Measurements from ENCODE around the gene CBFA2T3.
"Not testable (repeated sequence)": the region's sequence is repeated elsewhere in the genome, so short reads cannot be mapped to it uniquely, and the experiment has no call there.

The CBFA2T3 gene

DNA sequence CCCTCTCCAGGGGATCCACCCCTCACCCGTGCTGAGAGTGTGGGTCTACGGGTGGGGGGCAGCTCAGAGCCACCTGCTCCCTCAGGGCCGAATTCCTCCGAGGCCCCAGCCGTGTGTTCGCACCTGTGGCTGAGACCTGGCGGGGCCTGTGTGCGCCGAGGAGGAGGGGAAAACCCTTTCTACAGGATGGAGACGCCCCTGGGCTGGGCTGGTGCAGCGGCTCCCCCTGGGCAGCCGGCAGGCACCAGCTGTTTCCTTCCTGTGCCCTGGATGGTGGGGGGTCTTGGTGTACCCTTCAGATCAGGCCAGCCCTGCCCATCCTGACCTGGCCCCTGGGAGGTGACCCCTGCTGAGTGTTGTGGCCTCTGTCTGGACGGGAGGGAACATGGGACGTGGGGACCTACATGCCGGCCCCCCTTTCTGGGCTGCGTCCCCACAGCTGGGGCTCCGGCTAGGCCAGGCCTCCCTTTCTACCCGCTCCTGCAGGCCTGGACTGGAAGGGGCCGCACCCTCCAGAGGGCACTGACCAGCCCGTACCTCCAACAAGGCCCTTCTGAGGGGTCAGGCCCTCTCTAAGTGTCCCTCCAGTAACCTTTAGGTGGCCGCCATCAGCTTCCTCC, 82.2 kb downstream of the CBFA2T3 start:
- no peak overlapping the region for H2AK5ac ChIP-seq (ENCODE audit: low read length, severe bottlenecking)
- H2BK5ac ChIP-seq (ENCODE audit: low read depth, low read length, poor library complexity, severe bottlenecking) = no peak overlapping the region
- H2BK15ac ChIP-seq (ENCODE audit: low read depth, poor library complexity, severe bottlenecking) = no peak overlapping the region
- no peak overlapping the region for H3K23ac ChIP-seq (ENCODE audit: low read length in 2 of 2)
- no peak overlapping the region for H3K14ac ChIP-seq (ENCODE audit: low read length in 2 of 2)
- no peak overlapping the region for H4K91ac ChIP-seq (ENCODE audit: low read length)
- H3K9ac ChIP-seq (ENCODE audit: low read length) = no peak overlapping the region
- H3K4me3 ChIP-seq (ENCODE audit: insufficient read depth in 1 of 2, low read depth in 1 of 2, low read length in 2 of 2) = no peak overlapping the region
- no peaks in the 10 kb centered on the region for H3K36me3 ChIP-seq (ENCODE audit: control insufficient read depth in 1 of 2, insufficient read depth in 2 of 2, low read depth in 1 of 2, low read length in 2 of 2)
- no peak overlapping the region for H3K4ac ChIP-seq (ENCODE audit: low read depth in 1 of 2, low read length in 2 of 2)
- H2AFZ ChIP-seq (ENCODE audit: low read depth, low read length) = no peak overlapping the region
- H3K4me1 ChIP-seq (ENCODE audit: control insufficient read depth, insufficient read depth, low read depth, low read length) = no peaks in the 10 kb centered on the region
- H3K79me1 ChIP-seq (replicated peaks; ENCODE audit: low read length, poor library complexity, severe bottlenecking) = no peaks in the 10 kb centered on the region
- H4K8ac ChIP-seq (ENCODE audit: low read length) = no peak overlapping the region
- H3K27ac ChIP-seq (ENCODE audit: low read length, poor library complexity, severe bottlenecking) = no peak overlapping the region
- no peak for DNase-seq
- no peak overlapping the region for H2BK12ac ChIP-seq (ENCODE audit: low read length in 2 of 2)
- H3K27me3 ChIP-seq (ENCODE audit: control insufficient read depth in 1 of 2, insufficient read depth in 1 of 2, low read length in 2 of 2) = peaks cover 20 to 36% of the 10 kb centered on the region in 2 experiments
- H3K9me3 ChIP-seq (ENCODE audit: control insufficient read depth, low read length) = no peaks in the 10 kb centered on the region
- no peak overlapping the region for H3K18ac ChIP-seq (ENCODE audit: low read depth in 1 of 2, low read length in 2 of 2)
- WGBS = 90% methylated on average over 21 of the region's 21 CpGs
- no peak overlapping the region for H3K4me2 ChIP-seq (ENCODE audit: low read length, poor library complexity, severe bottlenecking)
- H2BK120ac ChIP-seq (ENCODE audit: low read depth, low read length) = no peak overlapping the region

DNA sequence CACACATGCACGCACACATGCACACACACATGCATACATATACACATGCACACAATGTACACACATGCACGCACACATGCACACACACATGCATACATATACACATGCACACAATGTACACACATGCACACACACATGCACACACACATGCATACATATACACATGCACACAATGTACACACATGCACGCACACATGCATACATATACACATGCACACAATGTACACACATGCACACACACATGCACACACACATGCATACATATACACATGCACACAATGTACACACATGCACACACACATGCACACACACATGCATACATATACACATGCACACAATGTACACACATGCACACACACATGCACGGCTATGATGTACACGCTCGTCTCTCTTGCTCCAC, 82.7 kb downstream of the CBFA2T3 start:
- not testable (repeated sequence) for H2BK15ac ChIP-seq (ENCODE audit: low read depth, poor library complexity, severe bottlenecking); H2AFZ ChIP-seq (ENCODE audit: low read depth, low read length); H2BK5ac ChIP-seq (ENCODE audit: low read depth, low read length, poor library complexity, severe bottlenecking); H3K4ac ChIP-seq (ENCODE audit: low read depth in 1 of 2, low read length in 2 of 2); DNase-seq; H3K27ac ChIP-seq (ENCODE audit: low read length, poor library complexity, severe bottlenecking); H2AK5ac ChIP-seq (ENCODE audit: low read length, severe bottlenecking); H3K79me1 ChIP-seq (replicated peaks; ENCODE audit: low read length, poor library complexity, severe bottlenecking); H4K8ac ChIP-seq (ENCODE audit: low read length); H3K36me3 ChIP-seq (ENCODE audit: control insufficient read depth in 1 of 2, insufficient read depth in 2 of 2, low read depth in 1 of 2, low read length in 2 of 2); H2BK12ac ChIP-seq (ENCODE audit: low read length in 2 of 2); H3K18ac ChIP-seq (ENCODE audit: low read depth in 1 of 2, low read length in 2 of 2); H3K4me3 ChIP-seq (ENCODE audit: insufficient read depth in 1 of 2, low read depth in 1 of 2, low read length in 2 of 2); H4K91ac ChIP-seq (ENCODE audit: low read length); H3K4me1 ChIP-seq (ENCODE audit: control insufficient read depth, insufficient read depth, low read depth, low read length); H3K4me2 ChIP-seq (ENCODE audit: low read length, poor library complexity, severe bottlenecking); H3K23ac ChIP-seq (ENCODE audit: low read length in 2 of 2); H3K9me3 ChIP-seq (ENCODE audit: control insufficient read depth, low read length); H3K9ac ChIP-seq (ENCODE audit: low read length); H3K14ac ChIP-seq (ENCODE audit: low read length in 2 of 2); H2BK120ac ChIP-seq (ENCODE audit: low read depth, low read length)
- whole genome bisulfite sequencing = 93% methylated on average over 4 of the region's 6 CpGs
- peaks cover 15 to 38% of the 10 kb centered on the region in 2 experiments for H3K27me3 ChIP-seq (ENCODE audit: control insufficient read depth in 1 of 2, insufficient read depth in 1 of 2, low read length in 2 of 2)

GRCh38 chr16:88893127-88893968, 83.7 kb downstream of the CBFA2T3 start:
- H2BK5ac ChIP-seq (ENCODE audit: low read depth, low read length, poor library complexity, severe bottlenecking) = no peak overlapping the region
- H2BK12ac ChIP-seq (ENCODE audit: low read length in 2 of 2) = no peak overlapping the region
- no peak overlapping the region for H2AK5ac ChIP-seq (ENCODE audit: low read length, severe bottlenecking)
- no peak overlapping the region for H3K14ac ChIP-seq (ENCODE audit: low read length in 2 of 2)
- no peak overlapping the region for H3K23ac ChIP-seq (ENCODE audit: low read length in 2 of 2)
- no peak overlapping the region for H4K8ac ChIP-seq (ENCODE audit: low read length)
- DNase-seq = no peak
- 83% methylated on average over 19 of the region's 19 CpGs for WGBS
- no peaks in the 10 kb centered on the region for H3K4me1 ChIP-seq (ENCODE audit: control insufficient read depth, insufficient read depth, low read depth, low read length)
- H3K9me3 ChIP-seq (ENCODE audit: control insufficient read depth, low read length) = no peaks in the 10 kb centered on the region
- H3K79me1 ChIP-seq (replicated peaks; ENCODE audit: low read length, poor library complexity, severe bottlenecking) = no peaks in the 10 kb centered on the region
- no peak overlapping the region for H2BK15ac ChIP-seq (ENCODE audit: low read depth, poor library complexity, severe bottlenecking)
- no peak overlapping the region for H2BK120ac ChIP-seq (ENCODE audit: low read depth, low read length)
- no peak overlapping the region for H3K27ac ChIP-seq (ENCODE audit: low read length, poor library complexity, severe bottlenecking)
- H3K36me3 ChIP-seq (ENCODE audit: control insufficient read depth in 1 of 2, insufficient read depth in 2 of 2, low read depth in 1 of 2, low read length in 2 of 2) = no peaks in the 10 kb centered on the region
- no peak overlapping the region for H2AFZ ChIP-seq (ENCODE audit: low read depth, low read length)
- H3K9ac ChIP-seq (ENCODE audit: low read length) = no peak overlapping the region
- H3K4ac ChIP-seq (ENCODE audit: low read depth in 1 of 2, low read length in 2 of 2) = no peak overlapping the region
- H3K18ac ChIP-seq (ENCODE audit: low read depth in 1 of 2, low read length in 2 of 2) = no peak overlapping the region
- peaks cover 11 to 37% of the 10 kb centered on the region in 2 experiments for H3K27me3 ChIP-seq (ENCODE audit: control insufficient read depth in 1 of 2, insufficient read depth in 1 of 2, low read length in 2 of 2)
- H4K91ac ChIP-seq (ENCODE audit: low read length) = no peak overlapping the region
- H3K4me2 ChIP-seq (ENCODE audit: low read length, poor library complexity, severe bottlenecking) = no peak overlapping the region
- H3K4me3 ChIP-seq (ENCODE audit: insufficient read depth in 1 of 2, low read depth in 1 of 2, low read length in 2 of 2) = no peak overlapping the region

DNA sequence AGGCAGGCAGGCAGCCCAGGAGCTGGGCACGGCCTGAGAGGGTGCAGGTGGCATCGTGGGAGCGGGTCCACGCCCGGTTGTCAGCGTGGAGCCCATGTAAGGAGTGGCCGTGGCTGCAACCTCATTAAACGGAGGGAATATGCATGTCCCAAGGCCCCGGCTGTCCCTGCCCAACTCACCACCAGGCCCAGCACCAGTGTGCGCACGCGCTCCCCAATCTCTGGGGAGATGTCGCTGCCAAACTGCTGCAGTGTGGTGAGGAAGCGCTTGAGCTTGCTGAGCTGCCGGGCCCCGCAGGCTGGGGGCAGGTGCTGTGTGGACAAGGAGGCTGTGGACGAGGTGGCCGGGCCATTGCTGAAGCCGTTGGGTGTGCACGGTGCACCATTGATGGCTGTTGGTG, 84.9 kb downstream of the CBFA2T3 start:
- H3K27ac ChIP-seq (ENCODE audit: low read length, poor library complexity, severe bottlenecking) = no peak overlapping the region
- WGBS = 87% methylated on average over 20 of the region's 20 CpGs
- H2AFZ ChIP-seq (ENCODE audit: low read depth, low read length) = no peak overlapping the region
- no peak overlapping the region for H2BK120ac ChIP-seq (ENCODE audit: low read depth, low read length)
- H3K4me3 ChIP-seq (ENCODE audit: insufficient read depth in 1 of 2, low read depth in 1 of 2, low read length in 2 of 2) = no peak overlapping the region
- H3K18ac ChIP-seq (ENCODE audit: low read depth in 1 of 2, low read length in 2 of 2) = no peak overlapping the region
- H4K8ac ChIP-seq (ENCODE audit: low read length) = no peak overlapping the region
- H3K9me3 ChIP-seq (ENCODE audit: control insufficient read depth, low read length) = no peaks in the 10 kb centered on the region
- no peak overlapping the region for H4K91ac ChIP-seq (ENCODE audit: low read length)
- no peaks in the 10 kb centered on the region for H3K79me1 ChIP-seq (replicated peaks; ENCODE audit: low read length, poor library complexity, severe bottlenecking)
- H2BK15ac ChIP-seq (ENCODE audit: low read depth, poor library complexity, severe bottlenecking) = no peak overlapping the region
- H3K4me1 ChIP-seq (ENCODE audit: control insufficient read depth, insufficient read depth, low read depth, low read length) = no peaks in the 10 kb centered on the region
- no peak for DNase-seq
- peaks cover 11 to 31% of the 10 kb centered on the region in 2 experiments for H3K27me3 ChIP-seq (ENCODE audit: control insufficient read depth in 1 of 2, insufficient read depth in 1 of 2, low read length in 2 of 2)
- H2AK5ac ChIP-seq (ENCODE audit: low read length, severe bottlenecking) = no peak overlapping the region
- no peak overlapping the region for H3K14ac ChIP-seq (ENCODE audit: low read length in 2 of 2)
- H3K4ac ChIP-seq (ENCODE audit: low read depth in 1 of 2, low read length in 2 of 2) = no peak overlapping the region
- no peak overlapping the region for H3K4me2 ChIP-seq (ENCODE audit: low read length, poor library complexity, severe bottlenecking)
- H2BK12ac ChIP-seq (ENCODE audit: low read length in 2 of 2) = no peak overlapping the region
- H2BK5ac ChIP-seq (ENCODE audit: low read depth, low read length, poor library complexity, severe bottlenecking) = no peak overlapping the region
- H3K9ac ChIP-seq (ENCODE audit: low read length) = no peak overlapping the region
- no peaks in the 10 kb centered on the region for H3K36me3 ChIP-seq (ENCODE audit: control insufficient read depth in 1 of 2, insufficient read depth in 2 of 2, low read depth in 1 of 2, low read length in 2 of 2)
- no peak overlapping the region for H3K23ac ChIP-seq (ENCODE audit: low read length in 2 of 2)

All from mesenchymal stem cell (in vitro differentiated cells and primary cell).